SIG-M5 (cell line): ENCODE results near the gene KIF18B.

Experiments used
- DNase-seq: peaks from one replicate; lab custom pipeline; 2025; lab: John Stamatoyannopoulos, UW

Gene KIF18B

GRCh38 chr17:44919411-44919810 is 28.2 kb downstream of the KIF18B start:
- no peak for DNase-seq

- no peak for DNase-seq
Measured at GRCh38 chr17:44918006-44918405, 29.6 kb downstream of the KIF18B start.

- no peak for DNase-seq
Measured at GRCh38 chr17:44917456-44917855, 30.1 kb downstream of the KIF18B start.

- DNase-seq, result no peak
Measured at GRCh38 chr17:44916781-44917241, 30.8 kb downstream of the KIF18B start.

GRCh38 chr17:44915862-44916780 is 31.5 kb downstream of the KIF18B start:
- no peak for DNase-seq

GRCh38 chr17:44915321-44915726 is 32.2 kb downstream of the KIF18B start, which contains the start of gene GFAP:
Gene GFAP, minus strand, starts transcription at chr17:44915500. Its CDS starts 14 bp downstream, at chr17:44915486.
- DNase-seq, result no peak

- DNase-seq, result no peak
Measured at GRCh38 chr17:44914698-44915271, 32.8 kb downstream of the KIF18B start.

- no peak for DNase-seq
Measured at GRCh38 chr17:44914148-44914547, 33.4 kb downstream of the KIF18B start.

GRCh38 chr17:44913676-44914075 is 33.9 kb downstream of the KIF18B start:
- DNase-seq, result no peak

- DNase-seq, result no peak
Measured at GRCh38 chr17:44912763-44913544, 34.6 kb downstream of the KIF18B start.

GRCh38 chr17:44911133-44912001 is 36.2 kb downstream of the KIF18B start:
- DNase-seq, result no peak

- DNase-seq, result no peak
Measured at GRCh38 chr17:44910231-44911106, 37.1 kb downstream of the KIF18B start.

- no peak for DNase-seq
Measured at GRCh38 chr17:44909681-44910144, 37.9 kb downstream of the KIF18B start.

- DNase-seq, result no peak
Measured at GRCh38 chr17:44908761-44909326, 38.7 kb downstream of the KIF18B start.

GRCh38 chr17:44907729-44908470 is 39.7 kb downstream of the KIF18B start:
- no peak for DNase-seq

- no peak for DNase-seq
Measured at GRCh38 chr17:44906763-44907728, 40.5 kb downstream of the KIF18B start.

GRCh38 chr17:44906010-44906646 is 41.4 kb downstream of the KIF18B start:
- no peak for DNase-seq
